SK-N-SH (cell line): ENCODE data around the gene SH3RF1. TPM values are rescaled to one million over a fixed set of nuclear protein-coding genes. Genes with fewer than 3 reads are reported as not detected.

Source experiments
- CTCF ChIA-PET: fragments of 300-600, 350-600 bp; formaldehyde crosslinking; extraction: SDS; loops from one replicate; lab custom pipeline; 2021; lab: Yijun Ruan, JAX
- POLR2A ChIA-PET: fragments of 350-600 bp; sonication (Branson Sonifier 250); formaldehyde crosslinking; extraction: SDS; loops from one replicate; lab custom pipeline; 2020; ENCODE audit warnings: antibody characterized with exemption, inconsistent platforms; lab: Yijun Ruan, JAX
- DNase-seq: peaks from one replicate; pipeline ENCODE4 v3.0.0; 2012
- H2AFZ ChIP-seq: fragments of 200-600 bp; sonication (generic); 2 replicates; pipeline ENCODE4 v1.8.1; 2016; ENCODE audit warnings: antibody characterized with exemption, mild to moderate bottlenecking, low read depth
- H3F3A ChIP-seq: fragments of 200-600 bp; sonication (generic); replicated peaks from 2 replicates; pipeline ENCODE3; 2016; ENCODE audit warnings: antibody characterized with exemption, mild to moderate bottlenecking; ENCODE audit not compliant: insufficient read depth
- H3K27ac ChIP-seq, 2 experiments: fragments of 200-500 bp in 1 of 2; fragments of 200-600 bp in 1 of 2; sonication (Bioruptor generic) in 1 of 2; sonication (generic), shearing (Covaris generic) in 1 of 2; 2 replicates each; pipeline versions ENCODE4 v1.5.1 to v1.6.1; 2014 to 2016; ENCODE audit warnings: low read depth in 2 of 2, inconsistent platforms in 1 of 2, low read length in 1 of 2, mild to moderate bottlenecking in 1 of 2, mixed read lengths in 1 of 2
- H3K27me3 ChIP-seq: fragments of 200-600 bp; sonication (generic), shearing (Covaris generic); 2 replicates; pipeline ENCODE4 v1.6.1; 2016; ENCODE audit warnings: mixed run types; ENCODE audit not compliant: insufficient read depth
- H3K36me3 ChIP-seq, 2 experiments: fragments of 200-500 bp in 1 of 2; fragments of 200-600 bp in 1 of 2; sonication (Bioruptor generic) in 1 of 2; sonication (generic) in 1 of 2; replicated peaks in 1 of 2; 2 replicates each; pipeline versions ENCODE3 to v1.5.1; 2014 to 2016; ENCODE audit warnings: low read length in 1 of 2, mild to moderate bottlenecking in 1 of 2; ENCODE audit not compliant: insufficient read depth in 2 of 2, control insufficient read depth in 1 of 2
- H3K4me1 ChIP-seq, 2 experiments: fragments of 200-500 bp in 1 of 2; fragments of 200-600 bp in 1 of 2; sonication (Bioruptor generic) in 1 of 2; sonication (generic), shearing (Covaris generic) in 1 of 2; 2 replicates each; pipeline versions ENCODE4 v1.5.1 to v1.6.1; 2014 to 2016; ENCODE audit warnings: low read depth in 1 of 2, low read length in 1 of 2, mixed run types in 1 of 2; ENCODE audit not compliant: insufficient read depth in 2 of 2, control insufficient read depth in 1 of 2
- H3K4me2 ChIP-seq: fragments of 200-600 bp; sonication (generic), shearing (Covaris generic); 2 replicates; pipeline ENCODE4 v1.6.1; 2017; ENCODE audit warnings: mixed run types
- H3K4me3 ChIP-seq, 2 experiments: fragments of 200-500 bp in 1 of 2; fragments of 200-600 bp in 1 of 2; sonication (Bioruptor generic) in 1 of 2; sonication (generic), shearing (Covaris generic) in 1 of 2; 2 replicates each; pipeline versions ENCODE4 v1.5.1 to v1.8.1; 2014 to 2016; ENCODE audit warnings: low read depth in 2 of 2, inconsistent platforms in 1 of 2, low read length in 1 of 2, mild to moderate bottlenecking in 1 of 2, mixed read lengths in 1 of 2, moderate library complexity in 1 of 2
- H3K79me2 ChIP-seq: fragments of 200-600 bp; sonication (generic); 2 replicates; pipeline ENCODE4 v1.8.1; 2017; ENCODE audit warnings: mild to moderate bottlenecking; ENCODE audit not compliant: insufficient read depth
- H3K9ac ChIP-seq: fragments of 200-600 bp; sonication (generic); 2 replicates; pipeline ENCODE4 v1.6.1; 2017; ENCODE audit warnings: mixed run types
- H3K9me2 ChIP-seq: fragments of 200-600 bp; sonication (generic); 2 replicates; pipeline ENCODE4 v1.6.1; 2017; ENCODE audit warnings: mixed run types
- H3K9me3 ChIP-seq: fragments of 200-600 bp; sonication (generic); 2 replicates; pipeline ENCODE4 v1.6.1; 2017; ENCODE audit warnings: mixed run types, mild to moderate bottlenecking, moderate library complexity
- H4K20me1 ChIP-seq: fragments of 200-600 bp; sonication (generic); 2 replicates; pipeline ENCODE4 v1.6.1; 2017; ENCODE audit warnings: mild to moderate bottlenecking, mixed run types; ENCODE audit not compliant: insufficient read depth
- CHD2 ChIP-seq: fragments of 150-350 bp; IDR thresholded peaks from 2 replicates; pipeline ENCODE4 v1.6.1; 2018; ENCODE audit warnings: low read length; ENCODE audit not compliant: partially characterized antibody
- EP300 ChIP-seq, 2 experiments: IDR thresholded peaks; 2 replicates each; pipeline versions ENCODE4 v1.4.0 to v1.6.1; 2012; ENCODE audit warnings: borderline replicate concordance in 1 of 2, low read depth in 1 of 2, low read length in 1 of 2
- EZH2phosphoT487 ChIP-seq: fragments of 200-600 bp; sonication (generic); IDR thresholded peaks from 2 replicates; pipeline ENCODE4 v1.6.1; 2017; ENCODE audit warnings: low read depth, mixed run types, mild to moderate bottlenecking, antibody characterized with exemption, moderate library complexity, borderline replicate concordance
- FOSL2 ChIP-seq: IDR thresholded peaks from 2 replicates; pipeline ENCODE4 v1.4.0; 2012; ENCODE audit warnings: low read depth, mild to moderate bottlenecking, moderate library complexity, borderline replicate concordance
- FOXJ3 ChIP-seq: sonication (generic); formaldehyde crosslinking; IDR thresholded peaks from 2 replicates; pipeline ENCODE4 v1.5.1; 2020; ENCODE audit warnings: mild to moderate bottlenecking, missing genetic modification reagents
- FOXM1 ChIP-seq: IDR thresholded peaks from 2 replicates; pipeline ENCODE4 v1.4.0; 2012; ENCODE audit warnings: low read depth, mild to moderate bottlenecking
- JUND ChIP-seq: IDR thresholded peaks from 2 replicates; pipeline ENCODE4 v1.4.0; 2012
- MEF2A ChIP-seq: IDR thresholded peaks from 2 replicates; pipeline ENCODE4 v1.4.0; 2012; ENCODE audit warnings: low read depth, borderline replicate concordance
- MXI1 ChIP-seq: IDR thresholded peaks from 2 replicates; pipeline ENCODE4 v1.6.1; 2012; ENCODE audit warnings: mild to moderate bottlenecking, low read depth, low read length, improper control_type of control experiment
- NFIC ChIP-seq: IDR thresholded peaks from 2 replicates; pipeline ENCODE4 v1.4.0; 2012; ENCODE audit warnings: borderline replicate concordance
- NRF1 ChIP-seq: IDR thresholded peaks from 2 replicates; pipeline ENCODE4 v1.6.1; 2012; ENCODE audit warnings: low read depth, mild to moderate bottlenecking, low read length
- POLR2AphosphoS5 ChIP-seq: IDR thresholded peaks from 2 replicates; pipeline ENCODE4 v1.6.1; 2012; ENCODE audit warnings: low read depth, low read length
- RAD21 ChIP-seq: IDR thresholded peaks from 2 replicates; pipeline ENCODE4 v1.6.1; 2012; ENCODE audit warnings: mild to moderate bottlenecking, low read length
- RCOR1 ChIP-seq: fragments of 150-350 bp; IDR thresholded peaks from 2 replicates; pipeline ENCODE4 v1.6.1; 2017; ENCODE audit warnings: antibody characterized with exemption, low read length
- RFX5 ChIP-seq: IDR thresholded peaks from 2 replicates; pipeline ENCODE4 v1.6.1; 2012; ENCODE audit warnings: mild to moderate bottlenecking, improper control_type of control experiment, low read length
- SMC3 ChIP-seq: IDR thresholded peaks from 2 replicates; pipeline ENCODE4 v1.6.1; 2012; ENCODE audit warnings: low read depth, low read length, improper control_type of control experiment
- TAF1 ChIP-seq: IDR thresholded peaks from 2 replicates; pipeline ENCODE4 v1.6.1; 2012; ENCODE audit warnings: low read depth, mild to moderate bottlenecking, low read length, moderate library complexity, borderline replicate concordance
- TEAD4 ChIP-seq: IDR thresholded peaks from 2 replicates; pipeline ENCODE4 v1.4.0; 2012; ENCODE audit warnings: mild to moderate bottlenecking, borderline replicate concordance; ENCODE audit not compliant: insufficient read depth
- WGBS: methylation state at CpG from one replicate; pipeline ENCODE4 v1.1.6; 2017; ENCODE audit warnings: low lambda C conversion rate; 5-methylcytosine and 5-hydroxymethylcytosine counted together
- polyA plus RNA-seq, 3 experiments: library from polyadenylated mRNA; depleted of rRNA; stranded (reverse); fragments of >200 nt; gene quantifications; 2 replicates each; pipeline ENCODE4 v1.2.3, GENCODE V29; 2012
- TF ChIP-seq, protein P1 (sequence below): IDR thresholded peaks from 2 replicates; pipeline ENCODE4 v1.4.0; 2012; ENCODE audit warnings: low read depth, borderline replicate concordance
- TF ChIP-seq, protein P2 (sequence below): fragments of 200-600 bp; sonication (generic); IDR thresholded peaks from 2 replicates; pipeline ENCODE4 v1.6.1; 2017; ENCODE audit warnings: antibody characterized with exemption, mild to moderate bottlenecking, moderate library complexity
- TF ChIP-seq, protein P3 (sequence below): IDR thresholded peaks from 2 replicates; pipeline ENCODE4; 2012
- TF ChIP-seq, protein P4 (sequence below): fragments of 150-350 bp; IDR thresholded peaks from 2 replicates; pipeline ENCODE4 v1.6.1; 2017; ENCODE audit warnings: antibody characterized with exemption, low read length, low read depth, borderline replicate concordance
- TF ChIP-seq, protein P5 (sequence below): fragments of 150-350 bp; IDR thresholded peaks from 2 replicates; pipeline ENCODE4 v1.6.1; 2016; ENCODE audit warnings: mild to moderate bottlenecking, low read depth, low read length

SH3RF1 gene
- polyA plus RNA-seq, 1 of the 3 experiments (the other 2 are of a cell fraction), result 22.0 TPM

DNA sequence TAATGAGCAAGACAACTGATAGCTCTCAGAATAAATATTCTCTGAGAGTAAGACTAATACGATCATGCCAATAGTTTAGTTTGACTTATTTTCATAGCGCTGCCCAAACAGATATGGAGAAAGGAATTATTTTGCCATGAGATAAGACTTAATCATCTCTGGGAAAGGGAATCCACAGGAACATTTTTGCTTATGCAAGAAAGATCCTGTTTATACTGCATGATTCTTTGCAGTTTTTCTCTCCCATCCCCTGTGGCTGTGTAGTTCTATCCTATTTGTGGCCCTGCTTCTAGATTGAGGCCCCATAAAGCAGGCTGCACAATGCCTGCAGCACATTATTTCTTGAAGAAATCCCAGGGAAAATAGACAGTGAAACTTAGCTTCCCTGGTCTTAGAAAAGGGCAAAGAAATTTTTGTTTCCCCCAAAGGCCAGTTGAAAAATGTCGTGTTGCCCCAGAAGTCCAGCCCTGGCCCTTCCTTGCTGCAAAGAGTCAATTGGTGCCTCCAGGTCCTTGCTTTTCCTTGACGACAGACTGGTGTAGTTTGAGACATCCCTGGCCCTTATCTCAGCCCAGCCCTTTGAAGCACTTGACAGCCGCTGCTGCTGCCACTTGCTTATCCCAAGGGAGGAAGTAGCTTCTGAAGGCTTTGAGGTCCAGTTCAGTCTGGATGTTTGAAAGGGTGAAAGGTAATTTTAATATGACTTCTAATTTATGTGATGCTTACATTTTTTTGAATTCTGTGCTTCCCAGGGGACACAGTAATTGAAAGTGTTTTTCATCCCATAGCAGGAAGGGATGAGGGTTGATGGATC, 45.0 kb upstream of the SH3RF1 start (continued):
- no peak for TF ChIP-seq MEF2A
- no peak for TF ChIP-seq TAF1
- no peak for TF ChIP-seq FOXJ3 (CRISPR knock-in tag)
- TF ChIP-seq POLR2AphosphoS5, result no peak
- TF ChIP-seq, protein P1, sequence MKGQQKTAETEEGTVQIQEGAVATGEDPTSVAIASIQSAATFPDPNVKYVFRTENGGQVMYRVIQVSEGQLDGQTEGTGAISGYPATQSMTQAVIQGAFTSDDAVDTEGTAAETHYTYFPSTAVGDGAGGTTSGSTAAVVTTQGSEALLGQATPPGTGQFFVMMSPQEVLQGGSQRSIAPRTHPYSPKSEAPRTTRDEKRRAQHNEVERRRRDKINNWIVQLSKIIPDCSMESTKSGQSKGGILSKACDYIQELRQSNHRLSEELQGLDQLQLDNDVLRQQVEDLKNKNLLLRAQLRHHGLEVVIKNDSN, result no peak
- TF ChIP-seq SMC3, result no peak
- TF ChIP-seq, all 33 proteins: peak for 0

DNA sequence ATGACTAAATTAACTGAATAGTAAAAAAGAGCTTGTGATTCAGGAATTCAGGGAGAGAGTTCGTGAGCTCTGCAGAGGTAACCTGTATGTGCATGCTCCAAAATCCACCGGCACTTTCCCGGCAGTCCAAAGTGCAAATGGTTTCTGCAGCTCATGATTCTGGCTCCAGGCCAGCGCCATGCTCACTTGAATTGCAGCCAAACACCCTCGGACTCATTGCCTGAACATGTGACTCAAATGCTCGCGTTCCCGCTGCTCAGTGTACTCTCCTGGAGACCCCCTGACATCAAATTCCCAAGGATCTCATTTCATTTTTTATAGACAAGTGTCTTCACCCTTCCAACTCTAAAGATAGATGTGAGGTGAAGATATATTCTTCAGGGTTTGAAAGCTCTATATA, 44.1 kb upstream of the SH3RF1 start:
- peak overlapping the region; percentile 44 for H3K4me2 ChIP-seq
- ChIA-PET CTCF (interaction anchor here (0.6 to 1.0 kb wide), 3 partner anchors 22 to 301 kb away, joined by 3 to 4 read pairs (median 4); no protein-coding TSS in a partner anchor), POLR2A (no interaction called here)
- peaks cover 11 to 12% of the 10 kb centered on the region in 2 experiments; a peak in 3 of 4 replicates for H3K4me1 ChIP-seq
- no peaks in the 10 kb centered on the region for H3K9me2 ChIP-seq
- H3K27ac ChIP-seq, result peak overlapping the region; percentile 60 to 78; a peak in 3 of 4 replicates
- peak overlapping the region; percentile 58 for H2AFZ ChIP-seq
- 4% methylated on average over 6 of the region's 8 CpGs for WGBS
- H3K79me2 ChIP-seq, result no peaks in the 10 kb centered on the region
- H3K27me3 ChIP-seq, result no peaks in the 10 kb centered on the region
- H3K9ac ChIP-seq, result peak overlapping the region; percentile 20; the same call in 1 of the 2 replicates
- H3K9me3 ChIP-seq, result no peaks in the 10 kb centered on the region
- no peaks in the 10 kb centered on the region for H3K36me3 ChIP-seq
- H4K20me1 ChIP-seq, result no peaks in the 10 kb centered on the region
- peaks cover 14% of the 10 kb centered on the region for H3F3A ChIP-seq
- H3K4me3 ChIP-seq, result no peak overlapping the region; a peak in 1 of 4 replicates
- DNase-seq, result peak; percentile 61
- TF ChIP-seq NRF1 (no peak), FOXJ3 (CRISPR knock-in tag) (no peak), RFX5 (no peak), FOSL2 (peak; percentile 26; the same call in 1 of the 2 replicates), FOXM1 (no peak), SMC3 (no peak), JUND (0 out of 2 replicates have a peak, but pooled peaks have one; percentile 25), RAD21 (no peak), EP300 (IDR thresholded peaks at IDR 0.05; ENCODE audit: borderline replicate concordance in 1 of 2, low read depth in 1 of 2, low read length in 1 of 2) (peak in 1 of 2 experiments; percentile 27; a peak in 1 of 4 replicates), TAF1 (peak; percentile 24; the same call in 1 of the 2 replicates), NFIC (peak; percentile 97), EZH2phosphoT487 (no peak), TEAD4 (0 out of 2 replicates have a peak, but pooled peaks have one; percentile 20), MXI1 (peak; percentile 91), RCOR1 (no peak), CHD2 (peak; percentile 37), MEF2A (no peak), POLR2AphosphoS5 (no peak)
- TF ChIP-seq, protein P2, sequence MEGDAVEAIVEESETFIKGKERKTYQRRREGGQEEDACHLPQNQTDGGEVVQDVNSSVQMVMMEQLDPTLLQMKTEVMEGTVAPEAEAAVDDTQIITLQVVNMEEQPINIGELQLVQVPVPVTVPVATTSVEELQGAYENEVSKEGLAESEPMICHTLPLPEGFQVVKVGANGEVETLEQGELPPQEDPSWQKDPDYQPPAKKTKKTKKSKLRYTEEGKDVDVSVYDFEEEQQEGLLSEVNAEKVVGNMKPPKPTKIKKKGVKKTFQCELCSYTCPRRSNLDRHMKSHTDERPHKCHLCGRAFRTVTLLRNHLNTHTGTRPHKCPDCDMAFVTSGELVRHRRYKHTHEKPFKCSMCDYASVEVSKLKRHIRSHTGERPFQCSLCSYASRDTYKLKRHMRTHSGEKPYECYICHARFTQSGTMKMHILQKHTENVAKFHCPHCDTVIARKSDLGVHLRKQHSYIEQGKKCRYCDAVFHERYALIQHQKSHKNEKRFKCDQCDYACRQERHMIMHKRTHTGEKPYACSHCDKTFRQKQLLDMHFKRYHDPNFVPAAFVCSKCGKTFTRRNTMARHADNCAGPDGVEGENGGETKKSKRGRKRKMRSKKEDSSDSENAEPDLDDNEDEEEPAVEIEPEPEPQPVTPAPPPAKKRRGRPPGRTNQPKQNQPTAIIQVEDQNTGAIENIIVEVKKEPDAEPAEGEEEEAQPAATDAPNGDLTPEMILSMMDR, result no peak
- TF ChIP-seq, protein P3, sequence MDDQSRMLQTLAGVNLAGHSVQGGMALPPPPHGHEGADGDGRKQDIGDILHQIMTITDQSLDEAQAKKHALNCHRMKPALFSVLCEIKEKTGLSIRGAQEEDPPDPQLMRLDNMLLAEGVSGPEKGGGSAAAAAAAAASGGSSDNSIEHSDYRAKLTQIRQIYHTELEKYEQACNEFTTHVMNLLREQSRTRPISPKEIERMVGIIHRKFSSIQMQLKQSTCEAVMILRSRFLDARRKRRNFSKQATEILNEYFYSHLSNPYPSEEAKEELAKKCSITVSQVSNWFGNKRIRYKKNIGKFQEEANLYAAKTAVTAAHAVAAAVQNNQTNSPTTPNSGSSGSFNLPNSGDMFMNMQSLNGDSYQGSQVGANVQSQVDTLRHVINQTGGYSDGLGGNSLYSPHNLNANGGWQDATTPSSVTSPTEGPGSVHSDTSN, result 0 out of 2 replicates have a peak, but pooled peaks have one; percentile 20
- TF ChIP-seq, protein P4, sequence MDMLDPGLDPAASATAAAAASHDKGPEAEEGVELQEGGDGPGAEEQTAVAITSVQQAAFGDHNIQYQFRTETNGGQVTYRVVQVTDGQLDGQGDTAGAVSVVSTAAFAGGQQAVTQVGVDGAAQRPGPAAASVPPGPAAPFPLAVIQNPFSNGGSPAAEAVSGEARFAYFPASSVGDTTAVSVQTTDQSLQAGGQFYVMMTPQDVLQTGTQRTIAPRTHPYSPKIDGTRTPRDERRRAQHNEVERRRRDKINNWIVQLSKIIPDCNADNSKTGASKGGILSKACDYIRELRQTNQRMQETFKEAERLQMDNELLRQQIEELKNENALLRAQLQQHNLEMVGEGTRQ, result no peak
- TF ChIP-seq, protein P5, sequence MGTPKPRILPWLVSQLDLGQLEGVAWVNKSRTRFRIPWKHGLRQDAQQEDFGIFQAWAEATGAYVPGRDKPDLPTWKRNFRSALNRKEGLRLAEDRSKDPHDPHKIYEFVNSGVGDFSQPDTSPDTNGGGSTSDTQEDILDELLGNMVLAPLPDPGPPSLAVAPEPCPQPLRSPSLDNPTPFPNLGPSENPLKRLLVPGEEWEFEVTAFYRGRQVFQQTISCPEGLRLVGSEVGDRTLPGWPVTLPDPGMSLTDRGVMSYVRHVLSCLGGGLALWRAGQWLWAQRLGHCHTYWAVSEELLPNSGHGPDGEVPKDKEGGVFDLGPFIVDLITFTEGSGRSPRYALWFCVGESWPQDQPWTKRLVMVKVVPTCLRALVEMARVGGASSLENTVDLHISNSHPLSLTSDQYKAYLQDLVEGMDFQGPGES, result no peak
